Lung (tissue), 12 donors: ENCODE data around the gene ELMOD3. TPM values are rescaled to one million over a fixed set of nuclear protein-coding genes. Genes with fewer than 3 reads are reported as not detected.

Experiments
- ATAC-seq: fragments of 200-7000 bp; cut with Tn5 transposase; one replicate; pipeline ENCODE4 v1.9.1; 2020; ENCODE audit warnings: moderate number of reproducible peaks; ENCODE audit not compliant: insufficient read depth, low FRiP score
- DNase-seq, 3 donors: peaks; one replicate each; pipeline ENCODE4 v3.0.0-alpha.2; 2013 to 2017
- H3K27ac ChIP-seq, 2 donors: one replicate each; pipeline ENCODE4 v1.5.1; 2013; ENCODE audit warnings: mild to moderate bottlenecking in 2 of 2, moderate library complexity in 2 of 2, control low read depth in 1 of 2, inconsistent platforms in 1 of 2, low read depth in 1 of 2, low read length in 1 of 2
- H3K27me3 ChIP-seq, 3 donors: one replicate each; pipeline ENCODE4 v1.5.1; 2013; ENCODE audit warnings: low read length in 2 of 3; ENCODE audit not compliant: control insufficient read depth in 3 of 3, insufficient read depth in 3 of 3
- H3K36me3 ChIP-seq, 4 donors: one replicate each; pipeline ENCODE4 v1.5.1; 2013; ENCODE audit warnings: low read length in 4 of 4, mild to moderate bottlenecking in 1 of 4, moderate library complexity in 1 of 4; ENCODE audit not compliant: control insufficient read depth in 4 of 4, insufficient read depth in 4 of 4
- H3K4me1 ChIP-seq, 5 donors: one replicate each; pipeline ENCODE4 v1.5.1; 2013; ENCODE audit warnings: low read length in 5 of 5, mild to moderate bottlenecking in 2 of 5, moderate library complexity in 1 of 5; ENCODE audit not compliant: control insufficient read depth in 5 of 5, insufficient read depth in 5 of 5
- H3K4me3 ChIP-seq: one replicate; pipeline ENCODE4 v1.5.1; 2013; ENCODE audit warnings: mild to moderate bottlenecking, control low read depth, moderate library complexity
- H3K9ac ChIP-seq, 2 donors: one replicate each; pipeline ENCODE4 v1.5.1; 2013; ENCODE audit warnings: low read length in 2 of 2, control low read depth in 1 of 2; ENCODE audit not compliant: insufficient read depth in 1 of 2
- H3K9me3 ChIP-seq, 4 donors: one replicate each; pipeline ENCODE4 v1.5.1; 2013; ENCODE audit warnings: low read length in 3 of 4, mild to moderate bottlenecking in 1 of 4, moderate library complexity in 1 of 4; ENCODE audit not compliant: control insufficient read depth in 4 of 4, insufficient read depth in 3 of 4
- CTCF ChIP-seq: IDR thresholded peaks from 2 replicates; pipeline ENCODE4 v1.5.1; 2012; ENCODE audit warnings: mild to moderate bottlenecking; ENCODE audit errors: control extremely low read depth, extremely low read depth
- whole genome bisulfite sequencing, 2 donors: extraction: QIAGEN DNeasy Blood & Tissue Kit; methylation state at CpG; one replicate each; pipeline ENCODE4 v1.1.7; 2013; 5-methylcytosine and 5-hydroxymethylcytosine counted together
- polyA plus RNA-seq, 2 donors: library from polyadenylated mRNA; stranded (reverse); fragments of 200-250 nt; gene quantifications; one replicate each; pipeline ENCODE4 v1.2.1, GENCODE V29; 2013
- total RNA-seq, 2 donors: library from RNA; depleted of rRNA in 1 of 2; stranded (reverse); fragments of >200 nt in 1 of 2; gene quantifications; one replicate each; pipeline ENCODE4 v1.2.1, GENCODE V29; 2014 to 2021
- donor health status: control.
- donor health status: control.
- donor health status: Bipolar disorder and iron deficiency.
- donor health status: healthy.
- donor health status: DM: yes; HTN: yes; CAD: no.

Gene ELMOD3
- total and polyA plus RNA-seq, 4 donors, result 11.9 to 26.5 (median 14.7) TPM

GRCh38 chr2:85434696-85435095, 80.1 kb downstream of the ELMOD3 start:
- DNase-seq (no peak), ATAC-seq (no peak)
- Histone ChIP-seq H3K36me3 (no peaks in the 10 kb centered on the region), H3K27me3 (no peaks in the 10 kb centered on the region), H3K4me1 (peaks cover 0 to 42% (median 25%) of the 10 kb centered on the region in 5 donors), H3K27ac (peak overlapping the region; percentile 9 to 68), H3K9ac (no peak overlapping the region), H3K9me3 (no peaks in the 10 kb centered on the region), H3K4me3 (no peak overlapping the region)
- no peak for TF ChIP-seq CTCF
- 43 to 62% methylated on average over 8 of the region's 8 CpGs for WGBS, 2 donors

DNA sequence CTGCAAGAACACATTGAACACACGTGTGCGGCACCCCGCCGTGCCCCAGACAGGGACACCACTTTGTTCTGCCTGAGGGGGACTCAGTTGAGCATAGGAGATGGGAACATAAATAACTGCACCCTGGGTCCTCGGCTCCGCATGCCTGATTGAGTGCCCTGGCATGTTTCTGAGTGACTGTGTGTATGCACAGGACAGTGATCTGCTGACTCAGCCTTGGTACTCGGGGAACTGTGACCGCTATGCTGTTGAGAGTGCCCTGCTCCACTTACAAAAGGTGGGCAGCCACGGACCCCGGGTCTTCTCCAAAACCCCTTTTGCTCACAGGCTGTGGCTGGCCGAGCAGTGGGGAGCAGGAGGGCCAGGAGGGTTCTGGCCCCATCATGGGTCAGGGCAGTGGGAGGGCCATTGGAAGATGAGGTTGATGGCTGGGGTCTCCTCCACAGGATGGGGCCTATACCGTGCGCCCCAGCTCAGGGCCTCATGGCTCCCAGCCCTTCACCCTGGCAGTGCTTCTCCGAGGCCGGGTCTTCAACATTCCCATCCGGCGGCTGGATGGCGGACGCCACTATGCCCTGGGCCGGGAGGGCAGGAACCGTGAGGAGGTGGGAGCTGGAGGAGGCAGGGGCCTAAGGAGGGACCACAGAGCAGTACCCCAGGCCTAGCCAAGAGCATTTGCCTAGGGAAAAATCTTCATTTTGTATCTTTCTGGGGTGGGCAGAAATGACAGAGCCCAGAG, 80.8 kb downstream of the ELMOD3 start:
- H3K27ac ChIP-seq, result peak overlapping the region; percentile 9 to 46

DNA sequence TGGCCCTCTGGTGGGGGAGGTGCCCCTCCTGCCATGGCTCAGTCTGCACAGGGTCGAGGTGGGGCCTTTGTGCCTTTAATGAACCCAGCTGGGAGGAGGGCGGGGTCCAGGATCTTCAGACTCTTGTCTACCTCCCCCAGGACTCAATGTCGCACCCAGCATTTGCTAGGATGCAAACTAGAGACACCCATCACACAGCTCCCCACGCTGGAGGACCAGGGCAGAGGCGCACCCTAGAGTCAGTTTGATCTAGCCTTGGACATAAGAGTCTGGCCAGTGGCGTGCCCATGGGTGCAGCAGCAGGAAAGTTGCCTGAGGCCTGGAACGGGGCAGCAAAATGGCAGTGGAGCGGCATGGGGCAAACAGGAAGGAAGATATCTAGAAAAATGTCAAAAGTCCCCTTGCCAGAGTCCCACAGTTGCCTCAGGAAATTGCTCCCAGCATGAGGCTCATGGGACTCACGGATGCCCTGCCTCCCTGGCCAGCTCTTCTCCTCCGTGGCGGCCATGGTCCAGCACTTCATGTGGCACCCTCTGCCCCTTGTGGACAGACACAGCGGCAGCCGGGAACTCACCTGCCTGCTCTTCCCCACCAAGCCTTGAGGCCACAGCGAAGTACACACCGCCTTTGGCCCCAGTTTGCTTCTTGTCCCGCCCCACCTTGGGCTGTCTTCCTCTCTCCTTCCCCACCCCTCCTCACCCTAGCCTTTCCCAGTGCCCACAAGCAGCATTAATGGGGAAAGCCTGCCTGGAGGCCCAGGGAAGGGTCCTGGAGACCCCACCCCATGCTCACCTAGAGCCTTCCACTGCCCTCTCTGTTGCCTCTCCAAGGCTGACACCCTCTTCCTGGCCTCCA, 81.6 kb downstream of the ELMOD3 start:
- no peak overlapping the region for H3K4me3 ChIP-seq
- DNase-seq (no peak), ATAC-seq (no peak)
- 79 to 90% methylated on average over 16 of the region's 16 CpGs for WGBS, 2 donors
- no peaks in the 10 kb centered on the region for H3K9me3 ChIP-seq
- H3K27me3 ChIP-seq, result no peaks in the 10 kb centered on the region
- no peak overlapping the region for H3K9ac ChIP-seq
- TF ChIP-seq CTCF, result no peak
- H3K4me1 ChIP-seq, result peaks cover 0 to 36% (median 25%) of the 10 kb centered on the region in 5 donors
- peak overlapping the region; percentile 95 to 97 for H3K27ac ChIP-seq
- no peaks in the 10 kb centered on the region for H3K36me3 ChIP-seq

More for the DNA sequence above, 80.8 kb downstream of the ELMOD3 start:
- Histone ChIP-seq H3K36me3 (no peaks in the 10 kb centered on the region), H3K4me3 (no peak overlapping the region), H3K27me3 (no peaks in the 10 kb centered on the region), H3K4me1 (peaks cover 0 to 38% (median 25%) of the 10 kb centered on the region in 5 donors), H3K9ac (no peak overlapping the region), H3K9me3 (no peaks in the 10 kb centered on the region)
- WGBS, 2 donors, result 82 to 89% methylated on average over 21 of the region's 21 CpGs
- ATAC-seq (no peak), DNase-seq (no peak)
- no peak for TF ChIP-seq CTCF
